GM12873 (cell line): ENCODE results near the gene ZC3H7A.

ENCODE experiments used
- CTCF ChIP-seq: IDR thresholded peaks from 2 replicates; pipeline ENCODE4 v1.5.1; 2012; ENCODE audit warnings: low read depth, mild to moderate bottlenecking, moderate library complexity, low read length, control low read depth; ENCODE audit not compliant: insufficient read depth; ENCODE audit errors: missing control alignments

Gene ZC3H7A

GRCh38 chr16:11708421-11708820 is 88.6 kb downstream of the ZC3H7A start:
- no peak for TF ChIP-seq CTCF

- TF ChIP-seq CTCF, result no peak
Observed at GRCh38 chr16:11707679-11708197, 89.3 kb downstream of the ZC3H7A start.

GRCh38 chr16:11706180-11706742 is 90.8 kb downstream of the ZC3H7A start:
- TF ChIP-seq CTCF, result no peak

GRCh38 chr16:11705311-11706025 is 91.6 kb downstream of the ZC3H7A start:
- TF ChIP-seq CTCF, result no peak
